UCSD-AML1 (cell line): ENCODE measurements around the gene CNPY1.

ENCODE experiments used
- DNase-seq: peaks from one replicate; lab custom pipeline; 2025; ENCODE audit not compliant: unreplicated experiment; lab: John Stamatoyannopoulos, UW

CNPY1 gene

DNA sequence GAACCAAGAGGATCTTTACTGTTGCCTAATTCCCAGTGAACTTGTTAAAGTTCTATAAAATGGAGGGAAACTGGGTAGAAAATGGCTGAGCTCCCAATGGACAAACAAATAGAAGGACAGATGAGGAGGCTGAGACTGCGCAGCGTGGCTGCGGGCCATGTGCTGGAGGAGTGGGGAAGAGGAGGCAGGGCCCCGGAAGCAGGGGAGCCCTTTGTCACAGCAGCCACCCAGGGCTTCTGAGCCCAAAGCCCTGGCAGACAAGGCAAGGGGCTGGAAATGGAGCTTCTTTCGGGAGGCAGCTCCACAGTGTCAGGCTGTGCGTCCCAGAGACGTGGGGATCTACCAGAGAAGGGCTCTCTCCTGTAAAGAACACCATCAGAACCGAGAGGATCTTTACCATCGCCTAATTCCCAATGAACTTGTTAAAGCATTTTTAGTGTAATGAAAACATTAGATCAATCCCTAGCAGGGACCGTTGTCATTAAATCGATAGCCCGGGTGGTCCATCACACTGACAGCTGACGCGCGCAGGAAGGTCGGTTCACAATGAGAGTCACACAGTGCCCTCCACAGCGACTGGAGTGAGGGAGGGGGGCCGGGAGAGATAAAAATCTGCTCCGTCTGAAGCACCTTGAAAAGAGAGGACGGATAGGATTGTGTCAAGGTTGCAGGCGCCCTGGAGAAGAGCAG, 14.0 kb upstream of the CNPY1 start:
- DNase-seq, result no peak

GRCh38 chr7:155559519-155560108, 13.3 kb upstream of the CNPY1 start:
- DNase-seq, result no peak

DNA sequence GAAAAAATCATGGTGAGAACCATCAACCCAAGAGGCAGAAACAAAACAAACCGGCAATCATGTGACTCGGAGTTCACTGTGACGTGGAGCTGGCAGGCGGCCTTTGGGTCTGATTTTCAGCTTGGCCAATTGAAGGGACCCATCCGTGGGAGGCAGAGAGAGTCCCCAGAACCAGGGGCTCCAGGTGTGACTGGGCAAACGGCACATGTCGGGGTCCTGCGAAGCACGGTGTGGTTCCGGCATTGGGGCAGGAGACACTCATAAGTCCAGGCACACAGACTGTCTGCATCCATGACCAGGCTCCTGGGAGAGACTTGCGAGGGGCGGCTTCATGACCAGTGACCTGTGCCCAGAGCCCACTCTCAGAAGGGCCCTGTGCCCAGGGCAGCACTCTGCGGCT, 12.6 kb upstream of the CNPY1 start:
- no peak for DNase-seq

- DNase-seq, result no peak
Measured at GRCh38 chr7:155558351-155558750, 12.0 kb upstream of the CNPY1 start.

- DNase-seq, result no peak
Measured at GRCh38 chr7:155557778-155558177, 11.4 kb upstream of the CNPY1 start.

GRCh38 chr7:155556763-155557162, 10.4 kb upstream of the CNPY1 start:
- DNase-seq, result no peak

DNA sequence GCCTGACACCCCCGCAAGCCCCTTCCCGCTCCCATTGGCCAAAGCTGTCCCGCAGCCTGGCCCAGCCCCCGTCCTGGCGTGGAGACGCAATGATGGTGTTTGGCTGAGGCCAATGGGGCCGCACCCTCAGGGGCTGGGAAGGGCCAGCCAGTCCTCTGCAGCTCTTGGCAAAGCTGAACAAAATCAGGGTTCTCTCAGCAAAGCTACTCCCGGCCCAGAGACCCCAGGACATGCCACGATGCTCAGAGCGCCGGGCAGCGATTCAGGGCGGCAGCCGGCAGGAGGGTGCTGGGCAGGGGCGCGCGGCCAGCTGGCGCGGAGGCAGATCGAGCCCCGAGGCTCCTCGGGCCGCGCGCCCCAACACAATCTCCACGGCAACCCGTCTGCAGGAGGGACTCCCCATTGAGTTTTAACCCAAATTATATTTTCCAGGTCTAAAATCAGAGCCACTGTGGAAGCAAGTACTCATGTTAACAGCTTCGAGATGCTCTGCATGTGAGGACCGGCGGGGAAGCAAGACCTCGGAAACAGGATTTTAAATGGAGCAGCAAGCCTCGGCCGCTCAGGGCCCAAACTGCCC, 8.8 kb upstream of the CNPY1 start:
- no peak for DNase-seq

DNA sequence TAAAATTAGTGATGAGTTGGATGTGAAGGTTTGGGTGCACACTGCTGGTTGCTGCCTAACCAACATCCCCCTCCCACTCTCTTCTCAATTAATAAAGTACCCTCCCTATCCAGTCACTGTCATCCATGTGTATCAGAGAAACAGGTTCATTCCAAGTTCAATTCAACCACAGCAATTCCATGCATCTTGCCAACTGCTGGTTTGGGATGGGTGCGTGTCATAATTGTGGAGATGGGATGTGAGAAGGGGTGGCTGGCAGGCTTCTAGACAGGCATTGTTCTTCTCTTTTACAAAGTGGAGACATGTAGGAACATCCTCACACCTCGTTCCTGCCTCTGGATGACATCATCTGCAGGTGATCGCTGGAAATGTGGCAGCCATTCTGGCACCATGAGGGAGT, 7.5 kb upstream of the CNPY1 start:
- no peak for DNase-seq

GRCh38 chr7:155551785-155552611, 5.6 kb upstream of the CNPY1 start:
- DNase-seq, result no peak

DNA sequence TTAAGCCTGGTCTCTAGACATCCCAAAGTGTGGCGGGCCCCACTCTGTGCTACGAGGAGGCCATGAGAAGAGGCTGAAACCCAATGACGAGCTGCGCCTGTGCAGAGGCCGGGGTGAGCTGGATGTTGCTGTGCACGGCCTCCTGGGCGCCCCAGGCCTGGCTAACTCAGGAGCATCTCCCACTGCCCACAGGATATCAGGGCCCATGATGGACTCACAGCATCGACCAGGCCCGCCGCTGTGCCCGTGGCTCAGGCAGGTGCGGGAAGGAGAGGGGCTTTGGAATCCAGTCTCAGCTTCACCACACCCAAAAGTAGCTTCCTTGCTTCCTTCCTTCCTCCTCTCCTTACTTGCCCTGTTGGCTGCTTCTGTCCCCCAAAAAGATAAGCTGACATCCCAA, 4.6 kb upstream of the CNPY1 start:
- DNase-seq, result no peak

DNA sequence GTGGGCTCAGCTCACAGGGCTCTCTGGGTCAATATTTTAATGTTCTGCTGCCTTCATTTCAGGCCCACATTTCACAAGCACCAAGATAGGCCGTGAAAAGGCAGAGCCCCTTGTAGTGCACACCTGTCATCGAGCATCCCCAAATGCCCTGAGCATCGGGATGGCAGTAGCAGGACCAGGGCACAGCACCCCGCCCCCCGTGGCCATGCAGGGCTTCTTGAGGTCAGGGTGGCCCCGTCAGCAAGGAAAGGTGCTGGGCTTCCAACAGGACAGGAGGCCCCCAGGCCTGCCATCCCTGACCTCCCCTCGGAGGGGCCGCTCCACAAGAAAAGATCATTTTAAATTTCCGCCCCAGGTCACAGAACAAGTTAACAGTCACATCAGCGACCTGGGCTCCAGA, 2.9 kb upstream of the CNPY1 start:
- no peak for DNase-seq

DNA sequence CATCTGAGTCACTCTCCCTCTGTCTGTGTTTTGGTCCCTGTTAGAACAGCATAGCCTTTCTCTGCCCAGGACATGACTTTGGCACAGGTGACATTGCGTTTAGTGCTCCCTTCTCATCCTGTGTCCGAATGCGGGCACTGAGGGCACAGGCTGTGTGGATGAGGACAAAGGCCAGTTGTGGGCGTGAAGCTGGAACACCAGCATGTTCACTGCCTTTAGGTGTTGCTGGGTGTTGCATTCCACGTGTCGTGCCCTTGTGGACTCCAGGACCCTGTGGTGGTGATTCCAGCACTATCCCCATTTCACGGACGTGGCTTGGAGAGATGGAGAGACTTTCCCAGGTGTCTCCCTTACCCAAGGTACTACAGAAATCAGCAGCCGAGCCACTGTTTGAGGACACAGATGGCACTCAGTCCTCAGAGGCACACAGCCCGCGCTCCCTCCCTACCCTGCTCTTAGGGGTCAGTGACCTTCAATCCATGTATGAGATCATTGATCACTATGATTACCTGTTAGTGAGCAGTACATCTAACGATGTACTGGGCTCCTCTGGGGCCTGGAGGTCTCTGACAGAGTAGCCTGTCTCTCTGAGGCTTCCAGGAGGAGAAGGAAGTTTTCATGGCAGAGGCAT, 917 bp upstream of the CNPY1 start:
- DNase-seq, result no peak

DNA sequence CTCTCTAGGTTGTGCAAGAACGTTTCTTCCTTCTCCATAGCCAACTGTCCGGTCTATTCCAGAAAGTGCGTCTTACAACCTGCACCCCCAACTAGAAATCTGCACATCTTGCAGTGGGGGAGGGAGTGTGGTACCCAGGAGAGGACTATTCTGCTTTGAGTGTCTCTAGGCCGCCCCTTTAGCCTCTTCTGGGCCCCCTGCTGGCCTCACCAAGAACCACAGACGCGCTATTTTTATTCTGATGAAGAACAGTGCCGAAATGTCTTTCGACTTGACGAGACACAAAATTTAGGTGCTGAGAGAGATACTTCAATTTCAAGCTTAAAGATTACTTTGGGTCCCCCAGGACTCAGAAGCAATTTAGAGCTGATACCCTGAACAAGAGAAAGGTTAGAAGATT, 1.0 kb downstream of the CNPY1 start:
- DNase-seq, result no peak

GRCh38 chr7:155544485-155544884, 1.9 kb downstream of the CNPY1 start:
- DNase-seq, result no peak

- no peak for DNase-seq
Measured at GRCh38 chr7:155543926-155544325, 2.4 kb downstream of the CNPY1 start.

GRCh38 chr7:155543011-155543876, 3.1 kb downstream of the CNPY1 start:
- no peak for DNase-seq

GRCh38 chr7:155541986-155542675, 4.2 kb downstream of the CNPY1 start:
- DNase-seq, result no peak

DNA sequence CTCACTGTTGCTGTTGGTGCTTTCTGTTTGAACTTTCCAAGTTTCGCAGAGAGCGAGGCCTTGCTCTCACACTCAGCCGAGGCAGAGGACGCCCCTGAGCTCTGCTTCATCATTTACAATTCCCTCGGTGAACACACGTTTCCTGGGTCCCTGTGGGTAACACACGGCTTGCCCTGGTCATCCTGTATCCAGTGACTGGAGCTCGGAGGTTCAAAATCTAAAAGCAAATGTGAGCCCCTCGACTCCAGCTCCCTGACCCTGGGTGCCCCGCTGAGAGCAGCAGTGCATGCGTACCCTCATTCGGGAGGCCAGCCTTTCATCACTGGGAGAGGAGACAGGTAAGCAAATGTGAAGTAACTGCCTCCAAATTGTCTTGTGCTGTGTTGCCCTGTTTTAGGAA, 5.8 kb downstream of the CNPY1 start:
- DNase-seq, result no peak

DNA sequence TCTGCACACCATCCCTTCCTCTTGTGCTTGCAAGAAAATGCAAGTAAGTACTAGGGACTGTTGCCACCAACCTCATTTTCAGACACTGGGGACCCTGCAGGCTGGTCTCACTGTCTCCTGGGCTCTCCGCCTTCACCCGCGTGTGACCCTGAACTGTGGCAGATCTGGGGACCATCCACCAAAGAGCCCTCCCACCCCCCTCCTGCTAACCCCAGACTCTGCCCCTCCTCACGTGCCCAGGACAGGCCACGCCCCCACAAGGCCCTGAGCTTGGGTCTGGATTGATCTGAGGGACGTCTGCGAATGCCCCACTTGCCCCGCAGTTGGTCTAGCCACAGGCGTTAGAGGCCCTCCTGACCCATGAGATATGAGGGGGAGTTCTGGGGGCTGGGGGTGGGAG, 8.1 kb downstream of the CNPY1 start:
- DNase-seq, result no peak

DNA sequence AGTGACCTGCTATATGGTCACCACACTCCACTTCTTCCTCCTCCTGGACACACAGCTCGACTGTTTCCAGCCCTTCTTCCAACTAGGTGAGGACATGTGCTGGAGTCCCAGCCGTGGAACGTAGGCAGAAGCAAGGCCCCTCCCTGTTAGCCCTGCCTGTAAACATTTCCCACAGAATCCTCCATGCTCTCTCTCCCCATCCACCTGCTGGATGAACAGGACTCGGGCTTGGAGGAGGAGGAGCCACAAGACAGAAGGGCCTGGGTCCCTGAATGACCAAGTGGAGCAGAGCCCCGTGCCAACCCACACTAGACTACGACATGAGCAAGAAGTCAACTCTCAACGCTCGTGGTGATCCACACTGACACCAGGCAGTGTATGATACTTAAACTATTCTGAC, 9.9 kb downstream of the CNPY1 start:
- no peak for DNase-seq
